Measurements from ENCODE around the gene BBIP1.
A peak's percentile ranks its signal among the peaks of the same experiment; 100 is the strongest.
"Not testable (repeated sequence)": the region's sequence is repeated elsewhere in the genome, so short reads cannot be mapped to it uniquely, and the experiment has no call there.

Gene BBIP1

GRCh38 chr10:110872145-110872983, 46.6 kb downstream of the BBIP1 start:
- Histone ChIP-seq H3K4me1 (peaks cover 44 to 66% (median 52%) of the 10 kb centered on the region in 10 experiments), H3K4me2 (peak overlapping the region; percentile 81 to 95 (median 86))
- TF ChIP-seq Cebpa-rat (IDR thresholded peaks at IDR 0.05), result peak in 8 of 11 experiments; percentile 55 to 84 (median 68); a peak in 15 of 22 replicates

GRCh38 chr10:110871298-110872084, 47.5 kb downstream of the BBIP1 start, which contains the start of gene PDCD4:
TSS of gene PDCD4 (plus strand) at chr10:110871928. CDS start at chr10:110876028, 4,100 bp downstream.
- Histone ChIP-seq H3K27me3 (no peaks in the 10 kb centered on the region), H3K27ac (peak within 1 kb of the TSS; percentile 69 to 98 (median 95)), H3K9me3 (replicated peaks in 1 of 11) (no peaks in the 10 kb centered on the region), H3K4me2 (peak within 1 kb of the TSS; percentile 81 to 95 (median 86)), H3K4me1 (peaks cover 50 to 74% (median 60%) of the 10 kb centered on the region in 10 experiments), H3K4me3 (peak within 1 kb of the TSS; percentile 70 to 91 (median 74)), H4K20me1 (peaks cover 0 to 38% (median 0%) of the 10 kb centered on the region in 11 experiments; a peak in 7 of 22 replicates), H3K9ac (peak within 1 kb of the TSS; percentile 90 to 97 (median 95)), H3K36me3 (peaks cover 4 to 12% (median 7%) of the 10 kb centered on the region in 11 experiments; a peak in 13 of 22 replicates)
- no peak for TF ChIP-seq Cebpa-rat (IDR thresholded peaks at IDR 0.05)

More at GRCh38 chr10:110872145-110872983, 46.6 kb downstream of the BBIP1 start:
- Histone ChIP-seq H3K9ac (peak overlapping the region; percentile 90 to 97 (median 95)), H4K20me1 (peaks cover 0 to 47% (median 0%) of the 10 kb centered on the region in 11 experiments; a peak in 8 of 22 replicates), H3K36me3 (peaks cover 7 to 19% (median 10%) of the 10 kb centered on the region in 11 experiments; a peak in 14 of 22 replicates), H3K27me3 (no peaks in the 10 kb centered on the region), H3K9me3 (replicated peaks in 1 of 11) (no peaks in the 10 kb centered on the region), H3K4me3 (peak overlapping the region; percentile 70 to 91 (median 74)), H3K27ac (peak overlapping the region; percentile 69 to 98 (median 95))

- peaks cover 56 to 77% (median 66%) of the 10 kb centered on the region in 10 experiments for H3K4me1 ChIP-seq
- peak overlapping the region; percentile 81 to 95 (median 86) for H3K4me2 ChIP-seq
- no peak for TF ChIP-seq Cebpa-rat (IDR thresholded peaks at IDR 0.05)
Measured at GRCh38 chr10:110870823-110871297, 48.1 kb downstream of the BBIP1 start.

GRCh38 chr10:110868981-110869380, 50.0 kb downstream of the BBIP1 start:
- H3K4me2 ChIP-seq, result peak overlapping the region; percentile 32 to 95 (median 86)
- no peak overlapping the region for H3K9ac ChIP-seq
- no peaks in the 10 kb centered on the region for H3K9me3 ChIP-seq (replicated peaks in 1 of 11)
- no peak overlapping the region for H3K4me3 ChIP-seq
- H4K20me1 ChIP-seq, result peaks cover 0 to 13% (median 0%) of the 10 kb centered on the region in 11 experiments; a peak in 6 of 22 replicates
- H3K27me3 ChIP-seq, result no peaks in the 10 kb centered on the region
- peak overlapping the region in 9 of 11 experiments; percentile 2 to 98 (median 90); a peak in 12 of 22 replicates for H3K27ac ChIP-seq
- H3K4me1 ChIP-seq, result peaks cover 71 to 81% (median 76%) of the 10 kb centered on the region in 10 experiments
- TF ChIP-seq Cebpa-rat (IDR thresholded peaks at IDR 0.05), result no peak
- H3K36me3 ChIP-seq, result no peaks in the 10 kb centered on the region

More at GRCh38 chr10:110870823-110871297, 48.1 kb downstream of the BBIP1 start:
- H3K27me3 ChIP-seq, result no peaks in the 10 kb centered on the region
- H3K36me3 ChIP-seq, result peaks cover 0 to 6% (median 1%) of the 10 kb centered on the region in 11 experiments; a peak in 11 of 22 replicates
- no peaks in the 10 kb centered on the region for H3K9me3 ChIP-seq (replicated peaks in 1 of 11)
- H3K4me3 ChIP-seq, result peak overlapping the region; percentile 70 to 91 (median 74); a peak in 19 of 20 replicates
- peaks cover 0 to 32% (median 0%) of the 10 kb centered on the region in 11 experiments; a peak in 7 of 22 replicates for H4K20me1 ChIP-seq
- H3K9ac ChIP-seq, result peak overlapping the region; percentile 73 to 97 (median 95)
- H3K27ac ChIP-seq, result peak overlapping the region; percentile 69 to 98 (median 95)

GRCh38 chr10:110867807-110868465, 51.0 kb downstream of the BBIP1 start:
- no peaks in the 10 kb centered on the region for H3K9me3 ChIP-seq (replicated peaks in 1 of 11)
- TF ChIP-seq Cebpa-rat (IDR thresholded peaks at IDR 0.05), result no peak
- peak overlapping the region in 9 of 11 experiments; percentile 14 to 70 (median 50); a peak in 16 of 22 replicates for H3K9ac ChIP-seq
- H3K4me3 ChIP-seq, result no peak overlapping the region
- H4K20me1 ChIP-seq, result peaks cover 0 to 3% (median 0%) of the 10 kb centered on the region in 11 experiments; a peak in 3 of 22 replicates
- peak overlapping the region in 10 of 11 experiments; percentile 38 to 97 (median 94); a peak in 19 of 22 replicates for H3K27ac ChIP-seq
- no peaks in the 10 kb centered on the region for H3K27me3 ChIP-seq
- H3K4me2 ChIP-seq, result peak overlapping the region; percentile 32 to 95 (median 86)
- H3K36me3 ChIP-seq, result no peaks in the 10 kb centered on the region
- H3K4me1 ChIP-seq, result peaks cover 77 to 86% (median 84%) of the 10 kb centered on the region in 10 experiments

- Histone ChIP-seq H3K4me2 (peak overlapping the region; percentile 32 to 95 (median 86)), H3K9ac (peak overlapping the region in 9 of 11 experiments; percentile 14 to 70 (median 50); a peak in 16 of 22 replicates), H3K4me1 (peaks cover 84 to 93% (median 91%) of the 10 kb centered on the region in 10 experiments), H3K27ac (peak overlapping the region in 10 of 11 experiments; percentile 38 to 97 (median 94); a peak in 19 of 22 replicates)
- H3K9me3 ChIP-seq (replicated peaks in 1 of 11); H4K20me1 ChIP-seq; H3K4me3 ChIP-seq; H3K27me3 ChIP-seq; H3K36me3 ChIP-seq: not testable (repeated sequence)
Measured at GRCh38 chr10:110867011-110867806, 51.8 kb downstream of the BBIP1 start.

GRCh38 chr10:110865809-110866482, 53.0 kb downstream of the BBIP1 start:
- no peaks in the 10 kb centered on the region for H3K27me3 ChIP-seq
- peaks cover 86 to 100% (median 100%) of the 10 kb centered on the region in 10 experiments for H3K4me1 ChIP-seq
- no peaks in the 10 kb centered on the region for H3K36me3 ChIP-seq
- peak overlapping the region in 9 of 11 experiments; percentile 71 to 85 (median 81); a peak in 14 of 22 replicates for H3K9ac ChIP-seq
- H3K4me2 ChIP-seq, result peak overlapping the region; percentile 66 to 95 (median 83); a peak in 20 of 22 replicates
- TF ChIP-seq Cebpa-rat (IDR thresholded peaks at IDR 0.05), result no peak
- H4K20me1 ChIP-seq, result no peaks in the 10 kb centered on the region
- H3K4me3 ChIP-seq, result no peak overlapping the region
- H3K27ac ChIP-seq, result peak overlapping the region in 10 of 11 experiments; percentile 84 to 98 (median 95); a peak in 19 of 22 replicates
- no peaks in the 10 kb centered on the region for H3K9me3 ChIP-seq (replicated peaks in 1 of 11)

Data from BLaER1 treated with 17β-estradiol and CSF1 and Interleukin-3, amounts not matched to agents 10 nM and 100 nM (cell line).